HuH-7.5 (cell line): ENCODE data around the gene KIF26B.
"Not testable (repeated sequence)": the region's sequence is repeated elsewhere in the genome, so short reads cannot be mapped to it uniquely, and the experiment has no call there.

ENCODE experiments used
- DNase-seq: peaks from one replicate; pipeline ENCODE4 v3.0.0; 2011; ENCODE audit warnings: low spot score

The KIF26B gene

DNA sequence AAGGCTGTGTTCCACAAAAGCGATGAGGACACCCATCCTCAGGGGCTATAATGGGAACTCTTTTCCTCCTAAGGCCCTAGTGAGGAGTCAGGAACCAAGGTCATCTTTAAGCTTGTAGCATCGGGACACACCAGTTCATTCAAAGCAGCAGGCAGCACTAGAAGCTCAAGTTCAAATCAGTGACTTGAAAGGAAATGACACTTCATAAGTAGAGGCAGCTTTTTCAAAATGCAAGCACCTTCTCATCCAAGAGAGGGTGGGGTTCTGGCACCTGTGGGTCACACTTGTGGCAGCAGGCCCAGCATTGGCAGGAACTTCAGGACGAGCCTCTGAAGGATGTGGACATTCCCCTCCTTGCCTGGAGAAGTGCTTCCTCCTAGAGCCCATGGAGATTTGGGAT is 496.3 kb downstream of the KIF26B start:
- no peak for DNase-seq

DNA sequence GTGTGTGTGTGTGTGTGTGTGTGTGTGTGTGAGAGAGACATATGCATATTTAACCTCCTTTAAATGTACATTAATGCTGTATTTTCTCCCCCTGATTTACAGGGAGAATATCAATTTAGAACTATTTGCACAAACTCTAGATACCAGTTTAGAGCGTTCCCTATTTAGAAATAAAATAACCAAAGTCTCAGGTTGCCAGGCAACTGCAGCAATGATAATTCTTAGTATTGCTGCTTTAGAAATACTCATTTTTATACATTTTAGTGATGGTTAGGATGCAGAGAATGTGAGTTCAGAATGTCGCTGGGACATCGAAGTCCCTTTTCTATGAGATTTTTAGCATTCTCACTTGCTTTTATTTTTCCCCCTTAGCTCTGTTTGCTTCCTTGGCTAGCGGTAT is 497.3 kb downstream of the KIF26B start:
- no peak for DNase-seq

DNA sequence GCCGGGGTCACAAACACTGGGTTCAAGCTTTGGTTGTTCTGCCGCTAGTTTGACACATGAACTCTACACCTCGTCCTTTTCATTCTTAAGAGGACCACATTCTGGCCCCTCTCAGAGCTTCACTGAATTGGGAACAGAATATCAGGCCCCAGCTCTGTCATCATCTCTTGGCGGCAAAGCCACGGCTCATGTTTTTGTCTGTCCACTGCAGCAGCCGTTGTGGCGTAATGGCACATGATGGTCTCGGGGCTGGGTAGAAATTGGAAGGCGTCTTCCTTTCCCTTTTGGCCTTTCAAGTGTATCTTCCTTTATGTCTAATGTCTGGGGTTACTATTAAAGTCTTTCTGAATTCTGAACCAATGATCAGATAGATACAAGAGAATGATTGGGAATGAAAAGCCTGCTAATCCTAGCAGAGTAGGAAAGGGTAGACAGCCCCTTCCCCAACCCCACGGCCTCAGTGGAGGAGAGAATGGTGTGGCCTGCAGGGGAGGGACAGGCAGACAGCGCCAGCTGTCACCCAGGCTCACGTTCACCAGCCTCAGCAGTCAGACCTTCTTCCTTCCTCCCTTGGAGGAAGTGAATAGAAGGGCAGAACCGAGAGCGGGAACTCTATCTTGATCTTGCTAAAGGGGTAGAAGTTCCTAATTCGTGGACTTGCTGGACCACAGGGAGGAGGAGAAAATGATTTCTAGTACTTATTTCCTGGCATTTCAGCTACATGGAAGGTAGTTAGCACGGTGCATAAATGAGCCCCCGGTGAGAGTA is 498.1 kb downstream of the KIF26B start:
- no peak for DNase-seq

DNA sequence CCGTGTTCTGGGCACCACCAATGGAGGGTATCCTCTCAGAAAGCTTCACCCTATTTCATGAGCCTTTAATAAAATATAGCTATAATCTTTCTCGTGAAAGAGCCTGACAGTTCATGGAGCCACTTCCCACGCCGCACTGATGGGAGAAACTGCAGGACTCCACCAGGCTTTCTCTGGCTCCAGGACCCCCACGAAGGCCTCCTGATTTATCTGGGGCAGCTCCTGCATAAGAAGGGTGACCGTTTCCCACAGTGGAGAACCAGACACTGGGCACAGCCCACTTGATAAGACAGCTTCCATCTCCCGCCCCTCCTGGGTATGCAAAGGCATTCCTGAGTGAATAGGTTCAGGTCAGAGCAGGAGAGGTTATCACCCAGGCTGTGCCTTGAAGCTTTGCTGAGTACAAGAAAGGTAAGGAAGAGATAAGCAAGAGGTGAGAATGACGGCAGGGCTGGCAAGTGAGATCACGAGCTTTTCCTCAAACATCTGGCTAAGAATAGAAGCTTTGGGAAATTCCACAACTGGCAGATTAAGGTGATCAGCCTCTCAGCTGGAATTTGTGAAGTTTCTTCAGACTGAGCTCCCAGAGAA is 499.8 kb downstream of the KIF26B start:
- no peak for DNase-seq

DNA sequence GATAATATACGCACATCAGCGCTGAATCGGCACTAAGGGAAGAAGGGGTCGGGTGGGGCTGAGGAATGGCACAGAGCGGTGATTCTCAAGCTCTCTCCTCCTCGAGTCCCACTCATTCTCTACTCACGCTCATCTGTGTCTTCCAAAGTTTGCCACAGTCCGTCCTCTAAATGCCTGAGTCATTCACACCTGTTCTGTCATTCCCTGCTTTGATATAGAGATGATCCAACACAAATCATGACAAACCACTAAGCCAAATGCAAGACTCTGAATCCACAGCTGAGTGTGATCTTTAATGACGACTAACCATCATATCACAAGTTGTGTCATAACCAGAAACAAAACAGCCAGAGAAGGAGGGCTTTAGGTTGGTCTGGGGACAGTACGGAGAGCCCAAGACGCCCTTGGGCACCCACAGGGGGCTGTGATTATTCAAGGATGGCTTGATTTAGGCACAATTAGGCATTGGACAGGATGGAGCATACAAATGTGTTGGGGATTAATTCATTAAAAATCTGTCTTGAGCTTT is 501.5 kb downstream of the KIF26B start:
- no peak for DNase-seq

DNA sequence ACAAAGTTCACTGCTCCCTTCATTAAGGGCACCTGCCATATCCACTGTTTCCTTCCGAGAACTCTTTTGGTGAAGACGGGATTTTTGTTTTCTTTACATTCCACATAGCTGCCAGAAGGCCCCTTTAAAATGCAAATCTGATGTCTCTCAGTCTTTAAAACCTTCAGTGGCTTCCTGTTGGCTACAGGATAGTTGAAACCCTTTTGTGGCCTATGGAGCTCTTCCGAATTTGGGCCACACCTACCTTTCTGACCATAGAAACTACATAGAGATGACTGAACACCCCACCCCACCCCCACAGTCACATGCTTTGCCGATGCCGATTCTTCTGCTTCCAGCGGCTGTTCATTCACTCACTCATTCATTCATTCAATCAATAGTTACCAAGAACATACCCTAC is 502.6 kb downstream of the KIF26B start:
- no peak for DNase-seq

DNA sequence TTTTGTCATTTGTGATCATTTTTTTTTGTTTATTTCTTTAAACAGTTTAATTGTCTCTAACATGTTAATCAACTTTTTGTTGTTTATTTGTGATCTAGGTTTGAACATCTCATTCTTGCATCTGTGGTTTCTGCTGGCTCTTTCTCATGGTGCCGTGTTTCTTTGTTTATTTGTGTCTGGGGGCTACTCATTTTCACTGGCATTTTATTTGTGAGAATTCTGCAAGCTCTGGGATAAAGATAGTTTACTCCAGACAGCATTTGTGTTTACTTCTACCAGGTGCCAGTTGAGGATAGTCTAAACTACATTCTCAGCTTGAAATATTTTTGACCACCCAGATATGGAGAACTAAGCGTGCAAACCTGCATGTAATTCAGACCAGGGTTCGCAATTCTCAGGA is 508.6 kb downstream of the KIF26B start:
- no peak for DNase-seq

DNA sequence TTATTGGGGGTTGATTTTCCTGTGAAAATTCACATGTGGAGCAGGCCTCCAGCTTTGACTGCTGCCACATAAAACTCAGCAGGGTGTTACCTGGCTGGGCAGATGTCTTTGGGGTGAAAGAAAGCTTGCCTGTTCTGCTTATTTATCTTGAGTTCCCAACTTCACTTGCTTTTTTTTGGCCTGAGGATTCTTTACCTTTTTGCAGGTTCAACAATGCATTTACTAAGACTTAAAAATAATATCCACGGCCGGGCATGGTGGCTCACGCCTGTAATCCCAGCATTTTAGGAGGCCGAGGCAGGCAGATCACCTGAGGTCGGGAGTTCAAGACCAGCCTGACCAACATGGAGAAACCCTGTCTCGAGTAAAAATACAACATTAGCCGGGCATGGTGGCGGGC is 509.1 kb downstream of the KIF26B start:
- DNase-seq = no peak

DNA sequence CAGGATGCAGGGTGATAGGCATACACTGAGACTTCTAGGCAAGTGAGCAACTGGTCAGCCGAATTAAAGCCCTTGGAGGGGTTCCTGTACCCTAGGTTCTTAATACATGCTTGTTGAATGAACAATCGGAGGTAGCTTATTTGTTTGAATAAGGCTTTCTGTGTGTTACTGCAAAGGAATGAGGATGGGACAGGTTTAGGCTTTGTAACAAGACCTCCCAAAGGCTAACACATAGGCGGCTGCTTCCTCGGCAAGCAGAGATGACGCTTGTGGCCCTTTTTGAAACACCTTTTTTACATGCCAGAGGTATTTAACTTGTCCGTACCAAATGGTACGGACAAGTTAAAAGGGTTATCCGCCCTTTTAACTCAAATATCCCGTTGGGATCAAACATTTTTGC is 511.6 kb downstream of the KIF26B start:
- no peak for DNase-seq

DNA sequence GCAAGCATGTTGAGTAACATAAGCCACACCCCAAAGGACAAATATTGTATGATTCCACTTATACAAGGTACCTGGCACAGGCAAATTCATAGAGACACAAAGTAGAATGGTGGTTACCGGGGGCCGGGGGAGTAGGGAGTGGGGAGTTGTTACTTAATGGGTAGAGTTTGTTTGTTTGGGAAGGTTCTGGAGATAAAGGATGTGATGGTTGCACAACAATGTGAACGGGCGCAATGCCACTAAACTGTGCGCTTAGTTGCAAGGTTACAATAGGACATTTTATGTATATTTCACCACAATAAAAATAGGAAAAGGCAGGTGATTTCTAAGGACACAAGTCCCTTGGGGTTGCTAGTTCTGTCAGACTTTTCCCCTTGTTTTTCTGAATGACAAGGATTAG is 516.6 kb downstream of the KIF26B start:
- DNase-seq = no peak

DNA sequence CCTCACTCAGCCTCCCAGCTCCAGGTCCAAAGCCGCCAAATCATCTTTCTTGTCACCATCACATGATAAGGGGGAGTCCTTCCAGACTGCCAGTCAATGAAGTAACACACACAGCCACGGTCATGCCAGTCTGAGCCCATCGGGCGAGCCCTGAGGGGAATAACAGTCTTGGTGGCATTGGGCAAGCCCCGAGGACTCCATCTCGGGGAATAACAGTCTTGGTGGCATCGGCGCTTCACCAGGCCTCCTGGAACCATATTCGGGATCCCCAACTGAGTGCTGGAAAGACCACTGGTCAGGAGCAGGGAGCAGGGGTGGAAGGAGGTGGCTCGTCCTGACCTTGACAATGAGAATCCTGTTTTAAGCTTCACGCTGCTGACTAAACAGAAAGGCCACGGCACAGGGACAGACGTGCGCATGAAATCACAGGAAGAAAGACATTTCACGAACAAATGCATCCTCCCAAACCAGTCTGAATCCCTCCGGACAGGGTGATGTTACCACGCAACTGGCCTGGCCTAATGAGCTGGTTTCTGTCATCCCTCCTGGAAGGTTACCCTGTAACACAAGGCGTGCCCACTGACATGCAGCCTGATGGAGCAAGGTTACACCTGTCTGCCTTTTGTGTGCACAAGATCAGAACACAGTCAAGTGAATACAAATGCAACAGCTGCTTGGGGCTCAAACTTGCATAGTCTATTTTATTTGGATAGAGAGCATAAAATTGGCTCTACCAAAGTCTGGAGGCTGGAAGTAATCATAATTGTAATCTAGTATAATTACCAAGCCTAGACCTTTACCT is 517.4 kb downstream of the KIF26B start:
- no peak for DNase-seq

DNA sequence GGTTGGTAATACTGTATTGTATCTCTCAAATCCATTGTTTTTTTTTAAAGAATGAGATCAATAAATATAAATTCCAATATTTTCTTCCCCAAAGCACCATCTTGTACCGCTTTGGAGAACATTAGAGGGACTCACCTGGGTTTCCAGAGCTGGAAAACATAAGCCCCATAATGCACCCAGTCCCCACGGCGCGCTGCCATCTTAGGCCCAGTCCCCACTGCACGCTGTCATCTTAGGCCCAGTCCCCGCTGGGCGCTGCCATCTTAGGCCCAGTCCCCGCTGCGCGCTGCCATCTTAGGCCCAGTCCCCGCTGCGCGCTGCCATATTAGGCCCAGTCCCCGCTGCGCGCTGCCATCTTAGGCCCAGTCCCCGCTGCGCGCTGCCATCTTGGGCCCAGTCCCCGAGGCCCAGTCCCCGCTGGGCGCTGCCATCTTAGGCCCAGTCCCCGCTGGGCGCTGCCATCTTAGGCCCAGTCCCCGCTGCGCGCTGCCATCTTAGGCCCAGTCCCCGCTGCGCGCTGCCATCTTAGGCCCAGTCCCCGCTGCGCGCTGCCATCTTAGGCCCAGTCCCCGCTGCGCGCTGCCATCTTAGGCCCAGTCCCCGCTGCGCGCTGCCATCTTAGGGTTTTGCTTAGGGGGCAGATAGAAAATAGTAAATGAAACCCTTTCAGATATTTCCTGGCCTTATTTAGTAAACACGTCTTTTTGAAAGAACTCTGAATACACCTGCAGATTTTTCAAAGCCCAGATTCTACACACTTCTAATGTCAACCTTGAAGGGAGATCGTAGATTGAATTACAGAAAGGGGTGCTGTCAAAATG is 518.3 kb downstream of the KIF26B start:
- DNase-seq = not testable (repeated sequence)

DNA sequence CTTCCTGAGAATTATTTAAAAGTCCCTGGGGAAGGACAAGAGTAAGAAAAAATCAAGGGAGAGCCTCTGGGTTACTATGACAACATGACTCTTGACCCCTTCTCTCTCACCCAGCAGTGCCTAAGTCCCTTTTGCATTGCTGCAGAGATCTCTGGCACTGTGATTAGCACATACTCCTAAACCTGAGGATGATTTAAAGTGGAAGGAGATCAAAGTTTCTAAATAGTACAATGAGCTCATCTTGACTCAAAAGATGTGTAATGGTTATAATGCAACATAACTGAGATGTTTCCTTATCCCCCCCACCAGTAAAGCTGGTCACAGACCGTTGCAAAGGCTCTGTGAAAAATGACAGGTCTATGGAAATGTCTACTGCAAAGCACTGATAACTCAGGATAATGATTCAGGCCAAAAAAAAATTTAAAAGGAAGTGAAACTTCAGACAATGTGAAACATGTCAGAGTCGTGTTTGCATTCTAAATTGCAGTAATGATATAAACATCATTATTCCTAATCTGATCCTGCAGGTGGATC is 519.2 kb downstream of the KIF26B start:
- no peak for DNase-seq

DNA sequence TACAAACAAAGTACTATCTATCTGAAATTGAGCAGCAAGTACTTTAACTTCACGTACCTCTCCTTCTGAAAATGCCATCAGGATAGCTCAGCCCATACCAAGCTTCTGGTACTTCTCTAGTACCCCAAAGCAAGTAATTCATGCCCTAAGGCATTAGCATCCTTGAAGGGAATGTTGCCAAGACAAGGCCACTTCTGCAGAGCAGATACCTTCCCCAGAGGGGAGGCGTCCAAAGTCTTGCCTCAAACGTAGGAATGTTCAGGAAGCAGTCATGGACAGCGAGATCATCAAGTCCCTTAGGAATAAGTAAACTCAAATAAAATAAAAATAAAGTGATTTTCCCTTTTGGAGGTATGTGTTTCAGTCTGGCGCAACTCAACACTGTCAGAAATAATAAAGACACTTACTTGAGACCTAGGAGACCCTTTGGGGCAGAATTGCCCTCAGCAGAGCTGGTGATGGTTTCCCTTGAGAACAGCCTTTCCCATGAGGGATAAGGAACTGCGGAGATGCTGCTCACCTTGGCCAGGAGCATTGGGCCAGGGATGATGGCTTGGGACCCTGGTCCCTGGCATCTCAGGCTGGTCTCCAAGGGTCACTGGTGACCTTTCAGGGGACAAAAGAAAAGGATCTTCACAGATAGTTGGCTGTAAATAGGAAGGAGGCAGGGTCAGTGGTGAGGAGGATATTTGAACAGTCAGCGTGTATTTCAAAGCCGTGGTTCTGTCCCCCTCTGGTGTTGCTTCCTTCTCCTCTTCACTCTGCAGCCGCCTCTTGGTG is 522.9 kb downstream of the KIF26B start:
- no peak for DNase-seq

DNA sequence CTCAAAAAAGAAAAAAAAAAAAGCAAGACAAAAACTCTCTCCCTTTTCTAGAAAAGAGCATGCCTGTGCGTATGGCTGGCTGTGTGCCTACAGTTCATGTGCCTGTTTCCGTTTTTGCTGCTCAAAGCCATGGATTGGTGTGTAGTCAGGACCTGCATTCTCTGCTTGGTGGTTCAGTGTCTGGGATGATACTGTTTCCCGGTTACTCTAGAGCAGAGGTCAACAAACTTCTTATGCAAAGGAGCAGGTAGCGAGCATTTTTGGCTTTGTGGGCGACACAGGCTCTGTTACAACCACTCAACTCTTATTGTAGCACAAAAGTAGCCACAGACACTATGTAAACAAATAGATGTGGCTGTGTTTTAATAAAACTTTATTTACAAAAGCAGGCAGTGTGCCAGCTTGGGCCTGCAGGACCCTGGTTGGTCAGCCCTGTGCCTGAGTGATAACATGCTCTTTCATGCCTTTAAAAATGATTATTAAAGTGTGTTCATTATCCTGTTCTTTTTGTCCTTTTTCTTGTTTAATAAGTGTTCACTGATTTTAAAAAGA is 524.2 kb downstream of the KIF26B start:
- DNase-seq = no peak

DNA sequence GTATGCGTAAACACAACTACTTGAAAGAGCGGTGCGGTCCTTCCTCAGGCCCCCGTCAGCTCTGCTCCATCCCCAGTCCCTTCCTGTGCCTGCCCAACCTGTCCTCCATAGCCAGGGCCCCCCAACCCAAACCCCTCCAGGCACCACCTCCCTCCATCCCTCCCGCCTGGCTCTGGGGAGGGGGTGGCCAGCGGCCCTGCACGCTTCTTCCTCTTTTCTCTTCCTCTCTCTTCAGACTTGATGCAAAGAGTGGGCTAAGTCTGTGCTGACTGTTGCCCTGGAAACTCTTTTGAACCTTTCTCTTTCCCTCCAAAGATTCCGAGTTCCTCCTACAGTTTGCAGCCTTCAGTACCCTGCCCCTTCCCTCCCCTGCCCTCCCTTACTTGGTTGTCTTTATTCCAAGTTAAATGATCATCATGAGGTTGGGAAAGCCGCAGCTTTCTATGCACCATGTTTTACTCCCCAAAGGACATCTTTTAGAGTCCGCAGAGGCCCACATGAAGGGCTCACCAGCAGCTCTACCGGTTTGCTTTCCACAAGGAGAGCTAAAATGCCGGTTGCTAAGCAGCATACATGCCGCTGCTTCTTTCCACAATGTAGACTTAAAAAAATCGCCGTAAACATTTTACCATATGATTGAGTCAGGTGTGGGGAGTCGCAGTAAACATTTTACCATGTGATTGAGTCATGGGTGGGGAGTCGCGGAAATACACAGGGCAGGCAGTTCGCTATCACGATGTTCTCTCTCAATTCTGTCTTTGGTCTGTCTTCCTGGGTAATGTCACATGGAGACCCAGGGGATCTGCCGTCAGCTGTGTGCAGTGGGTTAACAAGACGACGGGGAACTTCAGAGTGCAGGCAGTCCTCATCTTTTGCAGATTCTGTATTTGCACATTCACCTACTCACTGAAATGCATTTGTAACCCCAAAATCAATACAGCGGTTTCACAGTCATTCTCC is 525.3 kb downstream of the KIF26B start:
- no peak for DNase-seq

DNA sequence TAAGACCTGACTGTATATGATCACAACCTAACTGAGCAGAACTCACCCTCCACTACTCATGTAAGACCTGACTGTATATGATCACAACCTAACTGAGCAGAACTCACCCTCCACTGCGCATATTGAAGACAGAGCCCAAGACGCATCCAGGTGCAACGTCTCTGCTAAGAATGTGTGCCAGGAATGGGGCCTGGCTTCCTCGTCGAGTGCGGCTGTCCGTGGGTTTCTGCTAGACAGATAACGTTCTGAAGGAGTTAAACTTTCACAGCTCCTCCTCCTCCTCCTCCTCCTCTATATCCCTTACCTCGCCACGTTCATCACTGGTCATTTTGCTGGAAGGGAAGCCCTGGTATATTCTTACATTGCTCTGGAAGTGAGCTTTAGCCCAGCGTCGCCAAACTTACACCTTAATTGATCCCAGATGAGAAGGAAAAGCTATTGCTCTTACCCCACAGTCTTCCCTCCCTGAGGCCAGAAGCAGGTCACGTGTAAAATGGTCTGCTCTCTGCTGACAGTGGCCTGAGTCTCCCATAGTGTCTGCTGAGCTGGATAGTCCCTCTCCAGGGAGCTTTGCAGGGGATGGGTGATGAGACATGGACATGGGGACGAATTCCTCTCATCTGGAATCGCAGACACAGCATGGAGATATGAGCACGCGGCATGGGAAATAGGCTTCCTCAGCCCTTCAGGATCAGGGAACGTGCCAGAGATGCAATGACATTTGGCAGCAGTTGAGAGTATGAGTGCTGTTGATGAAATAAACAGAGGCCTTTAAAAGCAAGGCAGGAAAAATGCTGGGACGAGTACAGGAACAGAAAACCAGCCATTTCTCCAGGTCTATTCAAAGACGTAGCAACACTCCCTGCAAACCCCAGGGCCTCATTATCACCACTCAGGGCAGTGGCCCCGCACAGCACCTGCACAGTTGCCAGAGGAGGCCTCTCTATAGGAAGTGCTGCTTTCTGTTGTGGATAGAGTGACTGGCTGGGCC is 528.1 kb downstream of the KIF26B start:
- DNase-seq = no peak

DNA sequence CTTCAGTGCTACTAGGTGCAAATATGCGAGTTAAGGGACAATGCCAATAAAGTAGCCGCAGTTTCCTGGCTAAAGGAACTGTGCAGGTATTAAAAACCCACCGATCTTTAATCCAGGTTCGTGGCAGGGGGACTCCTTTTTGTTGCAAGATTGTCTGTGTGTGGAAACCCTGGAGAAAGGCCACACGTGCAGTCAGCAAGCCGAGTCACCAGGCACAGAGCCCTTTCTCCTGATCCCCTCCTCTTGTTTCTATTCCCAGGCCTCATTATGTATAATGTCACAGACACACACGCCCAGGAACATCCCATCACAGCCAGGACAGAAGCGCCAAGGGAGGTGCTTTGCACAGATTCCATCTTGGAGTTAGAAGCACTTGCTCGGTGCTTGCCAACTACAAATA is 528.9 kb downstream of the KIF26B start:
- no peak for DNase-seq
